ENCODE data around the gene LRRC70. TPM values are rescaled to one million over a fixed set of nuclear protein-coding genes. Genes with fewer than 3 reads are reported as not detected.

Gene LRRC70
- total and polyA plus RNA-seq, 2 of the 8 experiments (the other 6 are each of a cell fraction or from before 2014, with no cell fraction given): 0.62 to 0.67 TPM

- H3K4ac ChIP-seq (replicated peaks; ENCODE audit: insufficient read length, low read depth, low read length): no peak overlapping the region
- H3K27me3 ChIP-seq (replicated peaks in 1 of 4; ENCODE audit: control insufficient read depth in 3 of 4, extremely low read depth in 1 of 4, insufficient read depth in 3 of 4, low read length in 3 of 4): no peaks in the 10 kb centered on the region
- no peak for TF ChIP-seq ASH2L (IDR thresholded peaks at IDR 0.05; ENCODE audit: low read length)
- TF ChIP-seq SRF (IDR thresholded peaks at IDR 0.05; ENCODE audit: low read depth, low read length): no peak
- H3K56ac ChIP-seq (replicated peaks; ENCODE audit: insufficient read length, low read depth, low read length): no peak overlapping the region
- no peaks in the 10 kb centered on the region; a peak in 1 of 4 replicates for H3K79me2 ChIP-seq (ENCODE audit: control insufficient read depth in 1 of 2, insufficient read depth in 2 of 2, low read length in 2 of 2)
- FAIRE-seq: no peak
- no peaks in the 10 kb centered on the region for H3K36me3 ChIP-seq (ENCODE audit: control insufficient read depth in 2 of 4, insufficient read depth in 4 of 4, low read length in 3 of 4)
- POLR2A ChIA-PET (ENCODE audit: partially characterized antibody): no interaction called here
- H3K14ac ChIP-seq (ENCODE audit: insufficient read length): no peak overlapping the region
- H3K9ac ChIP-seq (replicated peaks in 1 of 4; ENCODE audit: extremely low read depth in 1 of 4, low read depth in 3 of 4, low read length in 3 of 4): no peak overlapping the region
- H3K23me2 ChIP-seq (ENCODE audit: low read depth, low read length): no peaks in the 10 kb centered on the region
- H3K27ac ChIP-seq (ENCODE audit: low read depth, low read length): no peak overlapping the region
- H3K79me1 ChIP-seq (ENCODE audit: low read depth, low read length): no peaks in the 10 kb centered on the region
- H3K18ac ChIP-seq (ENCODE audit: extremely low read depth, low read length): no peak overlapping the region
- no peak overlapping the region for H2AK5ac ChIP-seq (ENCODE audit: low read depth, low read length)
- H2BK5ac ChIP-seq (ENCODE audit: low read depth, low read length): no peak overlapping the region
- H2BK20ac ChIP-seq (ENCODE audit: low read length): no peak overlapping the region
- H3K9me3 ChIP-seq (ENCODE audit: insufficient read depth in 2 of 2, low read depth in 1 of 2, low read length in 1 of 2): no peaks in the 10 kb centered on the region
- DNase-seq (ENCODE audit: low read depth in 1 of 2, low spot score in 2 of 2): no peak
- H3K4me1 ChIP-seq (replicated peaks in 1 of 4; ENCODE audit: control insufficient read depth in 3 of 4, insufficient read depth in 4 of 4, low read length in 3 of 4): peaks cover 0 to 4% (median 3%) of the 10 kb centered on the region in 4 experiments; a peak in 4 of 7 replicates
- WGBS, 2 experiments (ENCODE audit: extremely low coverage in 1 of 2, insufficient coverage in 1 of 2, insufficient read length in 1 of 2, insufficient replicate concordance in 2 of 2, low coverage in 1 of 2, low lambda C conversion rate in 2 of 2, missing lambda C conversion rate in 1 of 2): 78% methylated on average over 5 of the region's 5 CpGs; no CpG with 5 or more reads in 1 of the 2 experiments
- H2BK15ac ChIP-seq (ENCODE audit: low read length): no peak overlapping the region
- H4K20me1 ChIP-seq (replicated peaks in 1 of 2; ENCODE audit: control insufficient read depth in 1 of 2, insufficient read depth in 2 of 2, low read length in 2 of 2): no peaks in the 10 kb centered on the region
- CTCF ChIA-PET (ENCODE audit: partially characterized antibody): no interaction called here
- H2AFZ ChIP-seq (ENCODE audit: low read length): no peak overlapping the region
- no peak overlapping the region for H2BK12ac ChIP-seq (ENCODE audit: low read depth, low read length)
- H4K8ac ChIP-seq (ENCODE audit: extremely low read depth, insufficient read depth, low read length): no peak overlapping the region
- no peak overlapping the region for H3K23ac ChIP-seq (ENCODE audit: insufficient read length)
- peak overlapping the region; percentile 40 to 51; a peak in 1 of 4 replicates for H3K4me2 ChIP-seq (ENCODE audit: insufficient read depth in 1 of 2, low read depth in 2 of 2, low read length in 2 of 2)
- no peak overlapping the region for H4K91ac ChIP-seq (replicated peaks; ENCODE audit: insufficient read length, low read length)
- H4K5ac ChIP-seq (ENCODE audit: insufficient read length, low read depth, low read length): no peak overlapping the region
- peak overlapping the region in 1 of 4 experiments; percentile 6; a peak in 1 of 8 replicates for H3K4me3 ChIP-seq (ENCODE audit: extremely low read depth in 1 of 4, insufficient read depth in 2 of 4, low read depth in 3 of 4, low read length in 4 of 4)
- no peak overlapping the region for H2BK120ac ChIP-seq (replicated peaks; ENCODE audit: low read depth, low read length)
Measured at GRCh38 chr5:62620761-62621160, 42.1 kb downstream of the LRRC70 start.
